ENCODE data around the gene AKT2. TPM values are rescaled to one million over a fixed set of nuclear protein-coding genes. Genes with fewer than 3 reads are reported as not detected.

The AKT2 gene
- total RNA-seq, 1 donor from 2014 or later = 54.8 TPM

- Histone ChIP-seq H3K27me3 (ENCODE audit: control insufficient read depth, insufficient read depth, low read length) (no peaks in the 10 kb centered on the region), H3K36me3 (ENCODE audit: control insufficient read depth, insufficient read depth, low read length) (peaks cover 3% of the 10 kb centered on the region), H3K4me3 (ENCODE audit: low read depth, low read length) (no peak overlapping the region)
- FAIRE-seq = no peak
- no peak for DNase-seq (ENCODE audit: low read depth)
- TF ChIP-seq CTCF (IDR thresholded peaks at IDR 0.05; ENCODE audit: insufficient read depth, low read length, severe bottlenecking) = no peak
Measured at GRCh38 chr19:40280608-40281221, 4.4 kb downstream of the AKT2 start.

GRCh38 chr19:40279761-40280607, 5.2 kb downstream of the AKT2 start:
- FAIRE-seq = no peak
- DNase-seq (ENCODE audit: low read depth) = no peak
- no peak for TF ChIP-seq CTCF (IDR thresholded peaks at IDR 0.05; ENCODE audit: insufficient read depth, low read length, severe bottlenecking)
- H3K4me3 ChIP-seq (ENCODE audit: low read depth, low read length) = no peak overlapping the region
- H3K36me3 ChIP-seq (ENCODE audit: control insufficient read depth, insufficient read depth, low read length) = peaks cover 3% of the 10 kb centered on the region
- H3K27me3 ChIP-seq (ENCODE audit: control insufficient read depth, insufficient read depth, low read length) = no peaks in the 10 kb centered on the region

GRCh38 chr19:40279120-40279551, 6.0 kb downstream of the AKT2 start:
- Histone ChIP-seq H3K4me3 (ENCODE audit: low read depth, low read length) (no peak overlapping the region), H3K27me3 (ENCODE audit: control insufficient read depth, insufficient read depth, low read length) (no peaks in the 10 kb centered on the region), H3K36me3 (ENCODE audit: control insufficient read depth, insufficient read depth, low read length) (peaks cover 3% of the 10 kb centered on the region)
- no peak for TF ChIP-seq CTCF (IDR thresholded peaks at IDR 0.05; ENCODE audit: insufficient read depth, low read length, severe bottlenecking)
- FAIRE-seq = no peak
- no peak for DNase-seq (ENCODE audit: low read depth)

- Histone ChIP-seq H3K4me3 (ENCODE audit: low read depth, low read length) (no peak overlapping the region), H3K27me3 (ENCODE audit: control insufficient read depth, insufficient read depth, low read length) (no peaks in the 10 kb centered on the region), H3K36me3 (ENCODE audit: control insufficient read depth, insufficient read depth, low read length) (peaks cover 3% of the 10 kb centered on the region)
- FAIRE-seq = no peak
- no peak for DNase-seq (ENCODE audit: low read depth)
- TF ChIP-seq CTCF (IDR thresholded peaks at IDR 0.05; ENCODE audit: insufficient read depth, low read length, severe bottlenecking) = no peak
Measured at GRCh38 chr19:40278361-40279035, 6.6 kb downstream of the AKT2 start.

- Histone ChIP-seq H3K4me3 (ENCODE audit: low read depth, low read length) (no peak overlapping the region), H3K36me3 (ENCODE audit: control insufficient read depth, insufficient read depth, low read length) (peaks cover 3% of the 10 kb centered on the region), H3K27me3 (ENCODE audit: control insufficient read depth, insufficient read depth, low read length) (no peaks in the 10 kb centered on the region)
- FAIRE-seq = no peak
- no peak for DNase-seq (ENCODE audit: low read depth)
- TF ChIP-seq CTCF (IDR thresholded peaks at IDR 0.05; ENCODE audit: insufficient read depth, low read length, severe bottlenecking) = no peak
Measured at GRCh38 chr19:40277356-40278059, 7.6 kb downstream of the AKT2 start.

All from bronchial epithelial cell (primary cell).